Eye (tissue), 1 donor: Measurements from ENCODE around the gene APOBEC3B.
"Not testable (repeated sequence)": the region's sequence is repeated elsewhere in the genome, so short reads cannot be mapped to it uniquely, and the experiment has no call there.

ENCODE experiments used
- DNase-seq: peaks from one replicate; pipeline ENCODE4 v3.0.0-alpha.2; 2015

The APOBEC3B gene

GRCh38 chr22:38967451-38968450 lies 14.4 kb upstream of the APOBEC3B start:
- no peak for DNase-seq

- DNase-seq, result no peak
These were observed 13.3 kb upstream of the APOBEC3B start for GRCh38 chr22:38968801-38969200.

GRCh38 chr22:38970551-38970950 lies 11.6 kb upstream of the APOBEC3B start:
- DNase-seq, result no peak

- DNase-seq, result no peak
These were observed 10.9 kb upstream of the APOBEC3B start for GRCh38 chr22:38971202-38971601.

GRCh38 chr22:38971791-38972190 lies 10.4 kb upstream of the APOBEC3B start:
- no peak for DNase-seq

GRCh38 chr22:38972558-38972957 lies 9.6 kb upstream of the APOBEC3B start:
- no peak for DNase-seq

- DNase-seq, result peak; percentile 73
These were observed 8.6 kb upstream of the APOBEC3B start for GRCh38 chr22:38973289-38974169.

- DNase-seq, result no peak
These were observed 7.8 kb upstream of the APOBEC3B start for GRCh38 chr22:38974170-38974825.

GRCh38 chr22:38974826-38975175 lies 7.3 kb upstream of the APOBEC3B start:
- DNase-seq, result no peak

GRCh38 chr22:38977289-38977688 lies 4.9 kb upstream of the APOBEC3B start:
- not testable (repeated sequence) for DNase-seq

- DNase-seq, result not testable (repeated sequence)
These were observed 1.6 kb upstream of the APOBEC3B start for GRCh38 chr22:38980587-38980986.

GRCh38 chr22:38981005-38981991 lies 849 bp upstream of the APOBEC3B start:
- DNase-seq, result peak; percentile 63

- no peak for DNase-seq
These were observed 2.1 kb downstream of the APOBEC3B start for GRCh38 chr22:38984224-38984623.

GRCh38 chr22:38984784-38985757 lies 2.9 kb downstream of the APOBEC3B start:
- not testable (repeated sequence) for DNase-seq

GRCh38 chr22:38986629-38987028 lies 4.5 kb downstream of the APOBEC3B start:
- DNase-seq, result no peak

GRCh38 chr22:38987171-38987895 lies 5.2 kb downstream of the APOBEC3B start:
- DNase-seq, result no peak

- no peak for DNase-seq
These were observed 7.3 kb downstream of the APOBEC3B start for GRCh38 chr22:38989466-38989865.

- DNase-seq, result peak; percentile 69
These were observed 10.8 kb downstream of the APOBEC3B start for GRCh38 chr22:38992871-38993371.

GRCh38 chr22:38996105-38996504 lies 14.0 kb downstream of the APOBEC3B start:
- no peak for DNase-seq

GRCh38 chr22:38997518-38997917 lies 15.4 kb downstream of the APOBEC3B start:
- DNase-seq, result no peak
